H1 (cell line): ENCODE results near the gene NR2F1. TPM values are rescaled to one million over a fixed set of nuclear protein-coding genes. Genes with fewer than 3 reads are reported as not detected.

Experiments
- BACH1 ChIP-seq: IDR thresholded peaks from 2 replicates; pipeline ENCODE4 v1.6.1; 2012; ENCODE audit warnings: low read length, improper control_type of control experiment
- CBX8 ChIP-seq: fragments of 300-800, 300-1000 bp; sonication (generic); IDR thresholded peaks from 2 replicates; pipeline ENCODE4 v1.7.1; 2016; ENCODE audit warnings: low read depth, low read length, borderline replicate concordance
- CTBP2 ChIP-seq: IDR thresholded peaks from 2 replicates; pipeline ENCODE4 v1.7.0; 2011; ENCODE audit warnings: borderline replicate concordance, mild to moderate bottlenecking, moderate library complexity, mixed read lengths, low read length; ENCODE audit not compliant: insufficient read depth, insufficient read length
- GABPA ChIP-seq: IDR thresholded peaks from 2 replicates; pipeline ENCODE4 v1.6.1; 2011; ENCODE audit warnings: mild to moderate bottlenecking, low read length, moderate library complexity, borderline replicate concordance; ENCODE audit not compliant: insufficient read depth
- KDM4A ChIP-seq: IDR thresholded peaks from one replicate; pipeline ENCODE4 v1.7.1; 2012; ENCODE audit warnings: low read depth, mild to moderate bottlenecking, moderate library complexity, low read length, inconsistent platforms; ENCODE audit not compliant: severe bottlenecking
- PHF8 ChIP-seq: fragments of 200-600 bp; sonication (generic); conservative IDR thresholded peaks from 2 replicates; pipeline ENCODE4 v1.7.1; 2012; ENCODE audit warnings: low read depth, mild to moderate bottlenecking, inconsistent platforms, low read length, moderate library complexity
- RNF2 ChIP-seq: fragments of 200-900, 300-1000 bp; sonication (generic); IDR thresholded peaks from 2 replicates; pipeline ENCODE4 v1.7.1; 2016; ENCODE audit warnings: borderline replicate concordance, low read depth, mild to moderate bottlenecking, antibody characterized with exemption, low read length; ENCODE audit not compliant: poor library complexity, severe bottlenecking; ENCODE audit errors: missing control alignments
- RXRA ChIP-seq: IDR thresholded peaks from 2 replicates; pipeline ENCODE4 v1.6.1; 2011; ENCODE audit warnings: low read depth, mild to moderate bottlenecking, low read length, moderate library complexity; ENCODE audit not compliant: insufficient read depth
- SIN3A ChIP-seq, 2 experiments: IDR thresholded peaks in 1 of 2; conservative IDR thresholded peaks in 1 of 2; 2 replicates each; pipeline ENCODE4 v1.6.1; 2011 to 2012; ENCODE audit warnings: low read length in 2 of 2, improper control_type of control experiment in 1 of 2, low read depth in 1 of 2, mild to moderate bottlenecking in 1 of 2
- SP2 ChIP-seq: IDR thresholded peaks from 2 replicates; pipeline ENCODE4 v1.6.1; 2012; ENCODE audit warnings: mild to moderate bottlenecking, low read length, inconsistent platforms
- TEAD4 ChIP-seq: IDR thresholded peaks from 2 replicates; pipeline ENCODE4 v1.6.1; 2012; ENCODE audit warnings: low read depth, low read length, inconsistent platforms, mixed read lengths
- polyA plus RNA-seq, 7 experiments: library from polyadenylated mRNA; depleted of rRNA in 3 of 7; stranded (reverse) in 5 of 7; unstranded in 2 of 7; fragments of >200 nt in 5 of 7; fragments of 200-250 nt in 2 of 7; gene quantifications; 1 replicate in 5 of 7; 2 replicates in 1 of 7; 4 replicates in 1 of 7; pipeline versions ENCODE4 v1.2.1 to v1.2.3, GENCODE V29; 2011 to 2013; ENCODE audit warnings: missing spikeins in 2 of 7, mixed read lengths in 2 of 7
- total RNA-seq: library from RNA; stranded (reverse); fragmentation: NEBNext Ultra II Directional; extraction: Animal tissue kit (Norgen Biotek cat#: 25700); gene quantifications from 2 replicates; pipeline ENCODE4 v1.2.1, GENCODE V29; 2021
- TF ChIP-seq, protein P1 (sequence below): IDR thresholded peaks from 2 replicates; pipeline ENCODE4 v1.6.1; 2011; ENCODE audit warnings: low read length, improper control_type of control experiment
- TF ChIP-seq, protein P2 (sequence below): IDR thresholded peaks from 2 replicates; pipeline ENCODE4 v1.6.1; 2012; ENCODE audit warnings: inconsistent platforms

The NR2F1 gene
- total and polyA plus RNA-seq, 2 of the 8 experiments (the other 6 are each of a cell fraction or from before 2014, with no cell fraction given) = not detected

DNA sequence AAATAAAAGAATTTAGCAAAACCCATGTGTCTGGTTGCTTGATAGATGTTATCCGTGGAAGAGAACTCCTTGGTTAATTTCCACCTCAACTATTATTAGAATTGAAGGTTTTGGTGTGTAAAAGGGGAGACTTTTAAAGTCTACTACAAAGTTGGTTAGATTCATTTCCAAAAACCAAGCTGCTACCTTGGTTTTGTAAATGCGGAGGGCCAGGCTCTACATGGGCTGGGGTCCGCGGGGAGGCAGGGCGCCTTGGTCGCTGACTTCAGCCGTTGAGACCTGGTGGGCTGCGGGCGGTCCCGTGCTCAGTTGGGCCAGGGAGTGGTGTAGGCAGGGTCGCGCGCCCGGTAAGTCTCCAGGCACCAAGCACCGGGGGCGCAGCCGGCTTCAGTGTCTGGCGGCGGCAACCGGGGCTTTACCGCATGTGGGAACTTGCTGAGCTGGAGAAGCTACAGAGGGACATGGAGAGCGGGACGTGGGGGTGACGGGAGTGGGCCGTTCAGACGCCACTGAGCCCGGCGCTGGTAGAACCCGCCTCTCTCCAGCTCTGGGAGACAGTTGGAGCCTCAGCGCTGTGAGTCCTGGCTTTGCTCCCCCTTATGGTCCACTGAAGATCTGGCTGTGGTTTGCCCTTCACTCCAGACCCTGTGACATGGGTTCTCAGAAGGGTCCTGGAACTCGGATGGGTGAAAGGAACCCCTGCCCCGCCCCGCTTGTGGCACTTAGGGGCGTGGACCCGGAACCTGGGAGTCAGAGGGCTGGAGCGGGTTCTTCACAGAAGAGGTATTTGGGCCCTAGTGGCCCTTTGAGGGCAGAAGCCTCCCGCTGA lies 11.8 kb downstream of the NR2F1 start (continued):
- TF ChIP-seq, protein P1, sequence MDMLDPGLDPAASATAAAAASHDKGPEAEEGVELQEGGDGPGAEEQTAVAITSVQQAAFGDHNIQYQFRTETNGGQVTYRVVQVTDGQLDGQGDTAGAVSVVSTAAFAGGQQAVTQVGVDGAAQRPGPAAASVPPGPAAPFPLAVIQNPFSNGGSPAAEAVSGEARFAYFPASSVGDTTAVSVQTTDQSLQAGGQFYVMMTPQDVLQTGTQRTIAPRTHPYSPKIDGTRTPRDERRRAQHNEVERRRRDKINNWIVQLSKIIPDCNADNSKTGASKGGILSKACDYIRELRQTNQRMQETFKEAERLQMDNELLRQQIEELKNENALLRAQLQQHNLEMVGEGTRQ = no peak
- TF ChIP-seq TEAD4 (no peak), BACH1 (no peak), SP2 (no peak), CTBP2 (peak; percentile 80), PHF8 (no peak), RXRA (no peak), CBX8 (0 out of 2 replicates have a peak, but pooled peaks have one; percentile 3), SIN3A (conservative IDR thresholded peaks at IDR 0.05 in 1 of 2, IDR thresholded peaks at IDR 0.05 in 1 of 2; ENCODE audit: low read depth in 1 of 2, low read length in 2 of 2) (no peak), GABPA (no peak), RNF2 (peak; percentile 96), KDM4A (peak; percentile 32)
- TF ChIP-seq, protein P2, sequence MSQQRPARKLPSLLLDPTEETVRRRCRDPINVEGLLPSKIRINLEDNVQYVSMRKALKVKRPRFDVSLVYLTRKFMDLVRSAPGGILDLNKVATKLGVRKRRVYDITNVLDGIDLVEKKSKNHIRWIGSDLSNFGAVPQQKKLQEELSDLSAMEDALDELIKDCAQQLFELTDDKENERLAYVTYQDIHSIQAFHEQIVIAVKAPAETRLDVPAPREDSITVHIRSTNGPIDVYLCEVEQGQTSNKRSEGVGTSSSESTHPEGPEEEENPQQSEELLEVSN = no peak
